HG03045 (cell line): ENCODE measurements around the gene IGF2R.

Experiments used
- ATAC-seq: cut with Tn5 transposase; IDR thresholded peaks from one replicate; pipeline ENCODE4 v1.9.1; 2021; ENCODE audit warnings: mild to moderate bottlenecking, moderate library complexity; ENCODE audit not compliant: unreplicated experiment

IGF2R gene

DNA sequence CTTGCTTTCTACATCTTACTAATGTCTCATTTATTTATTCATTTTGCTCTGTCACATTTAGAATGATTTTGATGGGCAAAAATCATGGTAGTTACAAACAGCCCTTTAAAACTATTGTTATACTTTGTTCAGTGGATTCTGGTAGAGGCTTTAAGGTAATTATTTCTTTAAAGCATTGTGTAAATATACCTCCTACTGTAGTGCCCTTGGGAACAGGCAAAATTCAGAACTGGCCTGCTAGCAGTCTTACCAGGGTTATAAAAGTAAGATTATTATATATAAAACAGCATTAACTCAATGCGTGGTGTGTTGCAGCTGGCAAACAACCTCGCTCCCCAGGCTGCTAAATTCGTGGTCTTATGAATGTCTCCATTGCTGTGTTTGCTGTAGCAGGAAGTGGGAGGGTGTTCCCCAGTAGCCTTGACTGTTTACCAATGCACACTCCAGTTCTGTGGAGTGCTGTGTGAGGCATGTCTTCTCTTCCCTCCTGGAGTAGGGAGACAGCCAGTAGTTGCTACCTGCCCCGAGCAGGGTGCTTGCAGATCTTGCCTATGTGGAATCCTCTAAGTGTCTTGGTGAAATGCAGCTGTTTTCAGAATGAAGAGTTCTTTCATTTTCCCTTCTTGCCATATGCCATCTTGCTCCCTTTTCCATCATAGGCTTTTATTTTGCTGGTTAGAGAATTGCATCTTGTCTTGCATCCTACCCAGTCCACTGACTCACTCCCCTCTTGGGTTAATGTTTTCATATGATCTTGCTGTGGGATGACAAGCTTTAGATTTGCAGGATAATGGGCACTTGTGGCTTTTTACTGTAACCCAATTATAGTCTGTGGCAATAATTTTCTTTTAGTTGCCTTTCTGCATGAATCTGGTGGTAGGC is 45.3 kb downstream of the IGF2R start:
- no peak for ATAC-seq

DNA sequence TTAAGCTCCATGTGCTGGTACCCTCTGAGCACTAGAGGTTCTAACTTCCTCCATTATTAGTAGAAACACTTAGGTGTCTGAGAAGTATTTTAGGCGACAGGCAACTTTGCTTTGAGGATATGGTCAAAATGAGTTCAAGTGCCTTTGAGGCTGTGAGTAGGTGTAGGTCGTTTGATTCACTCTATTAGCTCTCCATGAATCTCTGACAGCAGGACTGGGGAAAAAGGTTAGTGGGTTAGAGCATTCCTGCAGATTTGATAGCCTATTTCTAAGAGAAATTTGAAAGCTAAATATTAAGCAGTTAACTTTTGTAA is 45.9 kb downstream of the IGF2R start:
- ATAC-seq: no peak

DNA sequence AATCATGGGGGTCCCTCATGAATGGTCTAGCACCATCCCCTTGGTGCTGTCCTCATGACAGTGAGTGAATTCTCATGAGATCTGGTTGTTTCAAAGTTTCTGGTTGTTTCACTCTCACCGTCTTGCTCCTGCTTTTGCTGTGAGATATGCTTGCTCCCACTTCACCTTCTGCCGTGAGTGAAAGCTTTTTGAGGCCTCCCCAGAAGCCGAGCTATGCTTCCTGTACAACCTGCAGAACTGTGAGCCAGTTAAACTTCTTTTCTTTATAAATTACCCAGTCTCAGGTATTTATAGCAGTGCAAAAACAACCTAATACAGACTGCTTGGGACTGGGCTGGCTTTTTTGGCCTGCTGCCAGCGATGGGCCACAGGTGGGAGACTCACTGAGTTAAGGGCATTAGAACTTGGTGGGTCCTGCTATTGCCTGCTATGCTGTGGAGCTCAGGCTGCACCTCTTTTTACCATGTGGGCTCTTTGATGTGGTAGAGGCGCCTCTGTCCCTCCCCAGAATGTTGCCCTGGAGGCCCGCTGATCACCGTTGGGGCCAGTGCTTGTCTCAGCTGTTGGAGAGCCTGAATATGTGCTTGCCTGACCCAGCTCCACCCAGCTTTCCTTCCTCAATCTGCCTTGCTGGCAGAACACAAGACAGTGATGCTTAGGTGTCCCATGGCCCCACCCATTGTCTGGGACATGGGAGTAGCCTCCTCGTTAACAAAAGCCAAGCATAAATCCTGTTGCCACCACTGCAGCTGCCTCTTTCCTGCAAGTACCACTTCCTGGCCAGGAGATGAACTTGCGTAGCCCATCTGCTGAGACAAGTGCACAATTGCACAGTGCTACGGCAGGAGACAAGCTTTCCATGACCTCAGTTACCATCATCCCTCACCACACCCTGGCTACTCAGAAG is 47.1 kb downstream of the IGF2R start:
- ATAC-seq: no peak

DNA sequence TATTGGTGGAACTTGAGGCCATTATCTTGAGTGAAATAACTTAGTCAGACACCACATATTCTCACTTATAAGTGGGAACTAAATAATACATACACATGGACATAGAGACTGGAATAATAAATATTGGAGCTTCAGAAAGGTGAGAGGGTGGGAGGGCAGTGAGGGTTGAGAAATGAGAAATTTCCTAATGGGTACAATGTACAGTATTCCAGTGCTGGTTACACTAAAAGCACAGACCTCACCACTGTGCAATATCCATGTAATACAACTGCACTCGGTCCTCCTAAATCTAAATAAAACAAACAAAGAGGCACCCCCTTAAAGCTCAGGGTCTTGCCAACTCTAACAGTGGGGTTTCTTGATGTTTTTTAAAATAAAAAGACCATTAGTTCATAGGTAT is 53.2 kb downstream of the IGF2R start:
- no peak for ATAC-seq

DNA sequence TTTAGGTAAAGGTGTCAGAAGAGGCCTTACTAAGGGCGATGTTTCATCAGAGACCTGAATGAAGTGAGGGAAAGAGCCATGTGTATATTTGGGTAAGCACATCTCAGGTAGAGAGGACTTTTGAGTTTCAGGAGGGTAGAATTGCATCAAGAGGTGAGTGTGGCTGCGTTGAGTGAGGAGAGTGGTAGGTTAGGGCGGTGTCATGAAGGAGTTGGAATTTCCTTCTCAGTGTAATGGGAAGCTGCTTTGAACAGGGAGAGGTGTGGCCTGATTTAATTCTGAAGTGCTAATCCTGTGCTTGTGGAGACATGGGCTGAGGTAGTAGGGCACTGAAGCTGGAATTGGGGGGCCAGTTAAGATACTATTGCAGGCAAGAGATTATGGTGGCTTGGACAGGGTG is 53.9 kb downstream of the IGF2R start:
- no peak for ATAC-seq

DNA sequence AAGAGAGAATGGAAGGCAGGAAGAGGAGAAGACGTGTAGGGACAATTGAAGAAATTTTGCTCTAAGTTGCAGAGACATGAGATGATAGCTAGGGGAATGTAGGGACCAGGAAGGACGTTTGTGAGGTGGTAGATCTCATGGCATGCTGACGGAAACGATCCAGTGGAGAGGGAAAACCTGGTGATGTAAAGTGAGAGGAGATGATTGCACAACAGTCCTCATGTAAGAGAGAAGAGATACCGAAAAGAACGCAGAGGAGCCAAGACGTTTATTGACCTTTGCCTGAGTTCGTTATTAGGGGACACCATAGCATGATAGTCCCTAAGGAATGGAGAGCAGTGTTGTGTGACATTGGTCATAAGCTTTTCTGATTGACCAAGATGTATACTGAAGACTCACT is 55.3 kb downstream of the IGF2R start:
- no peak for ATAC-seq

DNA sequence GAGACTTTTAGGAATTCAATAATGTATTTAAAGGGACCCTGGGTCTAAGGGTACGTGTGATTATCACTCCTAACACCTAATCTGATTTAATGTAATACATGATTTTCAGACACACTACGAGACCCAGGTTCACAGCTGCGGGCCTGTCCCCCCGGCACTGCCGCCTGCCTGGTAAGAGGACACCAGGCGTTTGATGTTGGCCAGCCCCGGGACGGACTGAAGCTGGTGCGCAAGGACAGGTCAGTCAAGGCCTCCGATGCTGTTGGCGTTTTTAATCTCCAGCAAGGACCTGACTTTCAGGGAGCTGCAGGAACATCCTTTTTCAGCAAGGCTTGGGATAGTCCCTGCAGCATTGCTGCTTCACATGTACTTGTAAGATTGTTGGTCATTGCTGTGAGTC is 58.2 kb downstream of the IGF2R start:
- ATAC-seq: no peak

DNA sequence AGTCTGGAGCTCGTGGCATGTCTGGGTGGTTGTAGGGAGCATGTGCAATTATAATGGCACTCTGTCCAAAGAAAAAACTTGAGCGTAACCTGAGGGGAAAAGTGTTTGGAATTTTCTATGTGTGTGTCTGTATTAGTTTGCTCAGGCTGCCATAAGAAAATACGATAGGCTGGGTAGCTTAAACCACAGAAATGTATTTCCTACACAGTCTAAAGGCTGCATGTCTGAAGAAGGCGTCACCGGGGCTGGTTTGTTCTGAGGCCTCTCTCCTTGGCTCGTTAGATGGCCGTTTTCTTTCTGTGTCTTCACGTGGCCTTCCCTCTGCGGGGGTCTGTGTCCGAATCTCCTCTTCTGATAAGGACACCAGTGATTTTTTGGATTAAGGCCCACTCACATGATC is 59.0 kb downstream of the IGF2R start:
- ATAC-seq: no peak

DNA sequence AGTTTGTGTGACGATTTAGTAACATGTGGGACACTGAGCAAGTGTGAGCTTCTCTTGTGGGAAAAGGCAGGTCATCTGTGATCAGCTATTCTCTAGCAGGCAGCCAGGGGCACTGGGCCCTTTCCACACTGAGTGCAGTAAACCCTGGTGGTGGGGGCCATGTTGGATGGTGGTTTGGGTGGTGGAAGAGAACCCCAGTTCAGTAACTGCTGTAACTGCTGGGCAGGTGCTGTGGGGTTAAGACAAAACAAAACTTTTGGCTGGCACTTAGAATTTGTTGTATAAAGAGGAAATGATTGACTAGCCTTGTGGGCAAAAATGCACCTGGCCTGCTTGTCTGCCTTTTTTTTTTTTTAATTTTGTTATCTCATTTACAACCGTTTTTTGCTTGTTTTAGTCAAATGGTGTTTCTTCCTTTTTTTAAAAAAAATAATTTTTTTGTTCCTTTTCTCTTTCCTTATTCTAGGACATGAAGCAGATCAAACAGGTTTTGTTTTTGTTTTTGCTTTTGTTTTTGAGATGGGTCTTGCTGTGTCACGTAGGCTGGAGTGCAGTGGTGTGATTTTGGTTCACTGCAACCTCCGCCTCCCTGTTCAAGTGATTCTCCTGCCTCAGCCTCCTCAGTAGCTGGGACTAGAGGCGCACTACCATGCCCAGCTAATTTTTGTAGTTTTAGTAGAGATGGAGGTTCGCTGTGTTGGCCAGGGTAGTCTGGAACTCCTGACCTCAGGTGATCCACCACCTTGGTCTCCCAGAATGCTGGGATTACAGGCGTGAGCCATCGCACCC is 59.8 kb downstream of the IGF2R start:
- ATAC-seq: no peak

DNA sequence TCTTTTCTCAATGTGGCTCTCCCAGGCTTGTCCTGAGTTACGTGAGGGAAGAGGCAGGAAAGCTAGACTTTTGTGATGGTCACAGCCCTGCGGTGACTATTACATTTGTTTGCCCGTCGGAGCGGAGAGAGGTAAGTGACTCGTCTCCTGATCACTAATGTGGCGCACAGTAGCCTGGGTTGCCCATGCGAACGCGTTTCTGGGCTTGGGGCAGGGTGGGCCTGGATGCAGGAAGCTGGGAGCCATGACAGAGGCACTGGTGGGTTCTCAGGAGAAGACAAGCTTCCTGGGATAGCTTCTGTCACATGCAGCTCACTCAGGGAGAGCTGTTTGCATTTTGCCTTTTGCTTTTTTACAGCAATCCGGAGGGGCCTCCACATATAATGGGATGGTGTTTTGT is 60.6 kb downstream of the IGF2R start:
- ATAC-seq: no peak

DNA sequence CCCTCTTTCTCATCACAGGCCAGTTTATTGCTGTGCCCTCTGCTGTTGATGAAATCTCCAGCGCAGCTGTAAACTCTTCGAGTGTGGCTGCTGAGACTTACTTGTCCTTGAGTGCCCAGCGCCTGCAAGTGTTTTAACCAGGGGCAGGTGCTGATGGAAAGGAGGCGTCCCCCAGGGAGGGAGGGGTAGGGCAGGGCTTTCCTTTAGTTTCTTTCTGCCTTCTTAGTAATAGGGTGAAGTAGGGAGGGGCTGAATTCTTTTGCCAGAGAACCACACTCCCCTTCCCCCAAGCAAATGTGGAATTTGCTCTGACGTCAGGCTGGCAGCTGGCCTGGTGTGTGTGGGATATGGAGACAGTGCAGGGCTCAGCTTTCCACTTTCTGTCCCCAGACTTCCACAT is 61.2 kb downstream of the IGF2R start:
- ATAC-seq: no peak

DNA sequence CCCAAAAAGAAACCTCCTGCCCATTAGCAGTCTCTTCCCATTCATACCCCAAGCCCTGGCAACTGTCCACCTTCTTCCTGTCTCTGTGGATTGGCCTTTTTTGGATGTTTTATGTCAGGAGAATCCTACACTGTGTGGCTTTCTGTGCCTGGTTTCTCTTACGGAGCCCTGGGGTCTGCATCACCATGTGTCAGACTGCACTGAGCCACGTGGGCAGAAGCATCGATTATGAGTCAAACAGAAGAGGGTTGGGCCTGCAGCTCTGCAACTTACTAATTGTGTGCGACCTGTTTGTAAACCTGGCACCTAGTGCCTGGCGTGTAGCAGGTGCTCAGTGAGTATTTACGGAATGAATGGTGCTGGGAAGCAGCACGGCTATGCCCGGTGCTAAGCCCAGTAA is 62.6 kb downstream of the IGF2R start:
- no peak for ATAC-seq

DNA sequence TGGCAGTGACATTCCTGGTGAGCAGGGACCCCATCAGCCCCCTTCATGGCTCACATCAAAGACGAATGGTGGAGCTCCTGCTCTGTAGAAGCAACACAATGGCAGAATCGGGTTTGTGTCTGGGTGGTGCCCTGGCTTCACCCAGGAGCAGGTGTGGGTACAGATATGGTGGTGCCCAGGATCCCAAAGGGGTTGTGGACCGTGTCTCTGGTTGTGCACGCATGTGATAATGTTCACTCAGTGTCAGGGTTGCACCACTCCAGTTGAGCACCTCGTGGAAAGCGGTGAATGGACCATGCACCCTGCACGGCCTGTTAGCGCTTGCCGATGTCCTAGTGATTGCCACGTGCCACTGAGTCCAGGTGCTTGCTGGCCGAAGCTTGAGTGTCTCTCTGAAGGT is 63.0 kb downstream of the IGF2R start:
- ATAC-seq: no peak

DNA sequence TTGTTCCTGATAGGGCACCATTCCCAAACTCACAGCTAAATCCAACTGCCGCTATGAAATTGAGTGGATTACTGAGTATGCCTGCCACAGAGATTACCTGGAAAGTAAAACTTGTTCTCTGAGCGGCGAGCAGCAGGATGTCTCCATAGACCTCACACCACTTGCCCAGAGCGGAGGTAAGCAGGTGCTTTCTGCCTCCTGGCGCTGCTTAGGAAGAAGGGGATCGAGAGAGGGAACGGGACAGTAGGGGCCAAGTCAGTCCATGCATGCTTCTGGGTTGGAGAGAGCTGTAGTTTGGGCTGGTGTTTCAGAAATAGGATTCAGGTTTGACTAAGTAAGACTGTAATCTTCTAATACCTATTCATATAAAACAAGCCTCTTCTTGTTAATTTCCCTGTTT is 63.7 kb downstream of the IGF2R start:
- ATAC-seq: no peak

DNA sequence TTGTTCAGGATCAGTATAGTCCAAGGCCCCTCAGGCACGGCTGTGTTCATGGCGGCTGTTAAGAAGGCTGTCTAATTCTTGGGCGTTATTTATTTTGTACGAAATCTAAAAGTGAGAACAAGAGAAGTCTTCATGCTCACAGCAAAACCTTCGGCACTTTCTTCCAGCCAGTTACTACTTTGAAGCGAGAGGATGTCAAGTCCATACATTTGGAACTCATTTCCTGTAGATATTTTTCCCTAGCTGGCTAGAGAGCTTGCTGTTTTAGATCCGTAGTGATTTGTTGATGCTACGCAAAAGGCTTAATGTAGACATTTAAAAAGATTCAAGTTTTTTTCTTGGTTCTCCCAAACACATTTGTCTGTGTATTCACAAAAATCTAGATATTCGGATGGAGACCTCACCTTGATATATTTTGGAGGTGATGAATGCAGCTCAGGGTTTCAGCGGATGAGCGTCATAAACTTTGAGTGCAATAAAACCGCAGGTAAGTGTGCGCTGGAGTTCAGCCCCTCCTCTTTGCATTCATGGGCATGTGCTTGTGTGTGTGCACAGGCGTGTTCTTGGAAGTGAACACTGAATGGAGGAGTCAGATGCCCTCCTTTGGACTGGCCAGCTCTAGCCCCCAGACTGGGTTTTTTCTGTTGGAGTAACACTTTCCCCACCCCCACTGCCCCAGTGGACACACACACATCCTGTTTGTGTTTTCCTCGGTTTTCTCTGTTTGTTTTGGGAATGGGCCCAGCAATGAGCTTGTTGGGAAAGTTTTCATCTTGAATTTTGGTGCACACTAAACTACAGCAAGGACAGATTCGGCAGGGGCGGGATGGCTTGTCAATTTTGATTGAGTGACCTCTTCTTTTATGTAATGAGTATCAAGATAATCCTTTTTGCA is 65.4 kb downstream of the IGF2R start:
- ATAC-seq: no peak

DNA sequence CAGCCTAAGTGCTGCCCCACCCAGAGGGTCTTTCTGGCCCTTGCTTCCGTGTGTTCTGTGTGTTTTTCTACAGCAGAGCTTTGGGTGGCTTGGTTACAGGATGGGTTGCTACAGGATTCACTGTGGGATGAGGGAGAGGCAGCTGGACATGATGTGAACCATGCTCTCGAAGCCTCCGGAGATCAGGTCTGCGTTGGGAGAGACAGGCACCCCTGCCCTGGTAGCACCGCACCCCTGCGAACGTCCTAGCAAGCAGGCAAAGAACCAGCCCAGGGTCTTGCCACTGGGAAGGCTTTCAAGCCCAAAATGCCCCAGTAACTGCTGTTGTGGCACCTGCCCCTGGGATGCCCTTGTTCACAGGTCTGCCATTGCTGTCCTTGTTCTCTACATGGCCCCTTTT is 66.4 kb downstream of the IGF2R start:
- no peak for ATAC-seq

DNA sequence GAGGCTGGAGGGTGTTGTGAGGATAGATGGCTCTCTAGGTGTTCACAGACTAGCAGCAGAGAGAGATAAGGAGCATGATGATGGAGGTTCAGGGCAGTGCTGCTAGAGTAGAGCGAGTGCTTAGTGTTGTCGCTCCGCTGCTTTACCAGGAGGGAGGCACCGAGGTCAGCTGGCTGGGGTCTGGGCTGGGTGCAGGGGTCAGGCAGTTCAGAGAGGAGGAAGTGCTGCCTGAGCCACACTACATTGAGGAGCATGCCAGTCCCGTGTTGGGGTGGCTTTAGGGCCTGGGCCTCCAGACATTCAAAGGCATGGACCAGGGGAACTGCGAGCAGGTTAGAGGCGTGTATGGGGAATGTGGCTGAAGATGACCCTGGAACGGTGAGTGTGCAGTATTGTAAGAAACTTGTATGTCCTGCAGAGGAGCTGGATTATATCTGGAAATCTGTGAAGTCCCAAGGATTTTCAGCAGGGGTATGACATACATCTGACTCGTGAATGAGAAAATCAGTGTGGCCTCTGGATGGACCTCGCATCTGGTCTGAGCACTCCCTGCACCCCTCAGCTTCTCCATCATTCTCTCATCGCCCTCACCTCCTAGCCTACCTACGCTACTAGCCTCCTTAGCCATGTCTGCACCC is 66.9 kb downstream of the IGF2R start:
- ATAC-seq: no peak

DNA sequence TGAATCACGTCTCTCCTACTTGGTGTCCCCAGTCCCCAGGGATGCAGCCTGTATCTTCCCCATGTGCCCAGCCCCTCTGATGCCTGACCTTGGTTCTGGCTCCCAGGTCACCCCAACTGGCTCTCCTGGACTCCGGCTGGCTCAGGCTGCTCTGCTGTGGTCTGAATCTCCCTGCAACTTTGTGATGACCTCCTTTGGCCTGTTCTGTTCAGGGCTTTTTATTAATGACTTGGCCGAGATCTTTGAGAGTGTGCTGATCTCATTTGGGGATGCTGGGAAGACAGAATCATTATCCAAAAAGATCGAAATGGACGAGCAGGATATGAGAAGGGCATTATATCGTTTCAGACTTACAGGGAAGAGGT is 67.4 kb downstream of the IGF2R start:
- no peak for ATAC-seq

DNA sequence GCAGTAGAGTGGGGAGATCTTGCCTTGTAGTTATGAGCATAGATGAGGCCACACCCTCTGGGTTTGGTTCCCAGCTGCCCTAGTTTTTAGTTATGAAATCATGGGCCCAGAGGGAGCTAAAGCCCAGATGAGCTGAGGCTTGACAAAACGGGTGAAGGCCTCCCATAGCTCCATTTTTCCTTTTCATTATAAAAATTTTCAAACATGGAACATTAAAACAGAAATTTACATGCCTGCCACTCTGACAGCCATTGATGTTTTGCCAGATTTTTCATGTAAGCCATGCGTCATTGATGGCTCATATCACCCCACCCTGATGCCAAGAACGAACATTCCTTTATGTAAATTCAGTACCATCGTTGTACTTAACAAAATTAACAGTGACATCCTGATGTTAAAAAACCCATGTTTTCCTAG is 67.9 kb downstream of the IGF2R start:
- no peak for ATAC-seq

DNA sequence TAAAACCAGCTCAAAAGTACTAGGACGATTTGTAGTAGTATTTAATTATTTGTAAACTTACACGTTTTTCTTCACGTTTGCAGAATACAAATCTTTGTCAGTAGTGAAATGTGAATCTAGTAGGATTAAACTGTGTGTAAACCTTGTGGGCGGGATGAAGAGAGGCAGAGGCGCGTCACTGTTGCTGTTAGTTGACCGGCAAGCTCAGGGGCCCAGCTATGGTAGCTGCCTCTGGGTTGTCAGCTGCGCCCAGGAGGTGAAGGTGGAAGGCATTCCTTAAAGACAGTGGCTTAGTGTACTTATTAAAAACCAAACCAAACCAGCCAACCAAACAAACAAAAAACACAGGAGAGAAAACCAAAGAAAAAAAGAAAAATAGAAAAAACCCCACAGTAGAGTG is 69.6 kb downstream of the IGF2R start:
- ATAC-seq: no peak
